ENCODE measurements around the gene CLN5. TPM values are rescaled to one million over a fixed set of nuclear protein-coding genes. Genes with fewer than 3 reads are reported as not detected.
A peak's percentile ranks its signal among the peaks of the same experiment; 100 is the strongest.

CLN5 gene
- total and polyA plus RNA-seq, 2 of the 13 experiments (the other 11 are each of a cell fraction or from before 2014, with no cell fraction given): 10.1 to 13.7 TPM

DNA sequence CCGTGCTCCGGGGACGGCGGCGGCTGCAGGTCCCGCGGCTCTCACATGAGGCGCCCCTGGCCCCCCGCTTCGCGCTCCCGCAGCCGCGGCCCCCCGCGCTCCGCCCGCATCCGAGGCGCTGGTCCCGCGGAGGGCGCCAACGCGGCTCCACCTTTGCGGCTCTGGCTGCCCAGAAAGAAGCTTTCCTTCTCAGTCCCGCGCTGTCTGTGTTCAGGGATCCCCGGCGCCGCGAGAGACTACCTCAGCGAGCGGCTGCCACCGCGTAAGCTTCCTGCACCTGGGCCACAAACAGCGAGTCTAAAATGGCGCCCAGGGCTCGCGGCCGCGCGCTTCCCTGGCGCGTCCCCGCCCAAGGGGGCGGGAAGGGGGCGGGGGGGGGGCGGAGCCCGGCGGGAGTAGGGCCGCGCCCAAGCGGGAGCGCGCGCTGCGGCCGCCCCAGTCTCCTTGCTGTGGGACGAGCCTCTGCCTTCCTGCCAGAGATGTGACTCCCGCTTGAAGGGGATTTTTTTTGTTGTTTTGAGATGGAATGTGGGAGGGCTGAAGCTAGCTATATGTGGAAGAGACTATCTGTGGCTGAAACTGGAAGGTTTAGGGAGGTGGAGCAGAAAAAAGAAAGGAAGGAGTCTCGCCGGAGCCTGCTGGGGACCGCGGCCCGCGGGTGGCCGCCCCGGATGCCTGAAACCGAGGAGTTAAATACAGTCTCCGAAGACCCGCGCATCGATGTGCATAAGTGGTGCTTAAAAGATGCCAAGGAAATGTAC, 35.2 kb downstream of the CLN5 start, which contains the start of gene FBXL3 (continued):
- TF ChIP-seq MYC (CRISPR knock-in tag; IDR thresholded peaks at IDR 0.05; ENCODE audit: borderline replicate concordance): 0 out of 2 replicates have a peak, but pooled peaks have one; percentile 13
- 0 out of 2 replicates have a peak, but pooled peaks have one; percentile 51 for TF ChIP-seq ZNF709 (CRISPR knock-in tag; IDR thresholded peaks at IDR 0.05)
- TF ChIP-seq, protein P1, sequence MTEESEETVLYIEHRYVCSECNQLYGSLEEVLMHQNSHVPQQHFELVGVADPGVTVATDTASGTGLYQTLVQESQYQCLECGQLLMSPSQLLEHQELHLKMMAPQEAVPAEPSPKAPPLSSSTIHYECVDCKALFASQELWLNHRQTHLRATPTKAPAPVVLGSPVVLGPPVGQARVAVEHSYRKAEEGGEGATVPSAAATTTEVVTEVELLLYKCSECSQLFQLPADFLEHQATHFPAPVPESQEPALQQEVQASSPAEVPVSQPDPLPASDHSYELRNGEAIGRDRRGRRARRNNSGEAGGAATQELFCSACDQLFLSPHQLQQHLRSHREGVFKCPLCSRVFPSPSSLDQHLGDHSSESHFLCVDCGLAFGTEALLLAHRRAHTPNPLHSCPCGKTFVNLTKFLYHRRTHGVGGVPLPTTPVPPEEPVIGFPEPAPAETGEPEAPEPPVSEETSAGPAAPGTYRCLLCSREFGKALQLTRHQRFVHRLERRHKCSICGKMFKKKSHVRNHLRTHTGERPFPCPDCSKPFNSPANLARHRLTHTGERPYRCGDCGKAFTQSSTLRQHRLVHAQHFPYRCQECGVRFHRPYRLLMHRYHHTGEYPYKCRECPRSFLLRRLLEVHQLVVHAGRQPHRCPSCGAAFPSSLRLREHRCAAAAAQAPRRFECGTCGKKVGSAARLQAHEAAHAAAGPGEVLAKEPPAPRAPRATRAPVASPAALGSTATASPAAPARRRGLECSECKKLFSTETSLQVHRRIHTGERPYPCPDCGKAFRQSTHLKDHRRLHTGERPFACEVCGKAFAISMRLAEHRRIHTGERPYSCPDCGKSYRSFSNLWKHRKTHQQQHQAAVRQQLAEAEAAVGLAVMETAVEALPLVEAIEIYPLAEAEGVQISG (CRISPR knock-in tag; IDR thresholded peaks at IDR 0.05): peak; percentile 50
- peak; percentile 83; the same call in 1 of the 2 replicates for TF ChIP-seq ZNF335 (CRISPR knock-in tag; IDR thresholded peaks at IDR 0.05)
- no peak for TF ChIP-seq ELF4 (CRISPR knock-in tag; IDR thresholded peaks at IDR 0.05; ENCODE audit: borderline replicate concordance)
- TF ChIP-seq POLR2A (IDR thresholded peaks at IDR 0.05; ENCODE audit: insufficient read depth in 1 of 2, low read depth in 2 of 2, low read length in 2 of 2): peak; percentile 57 to 92
- TF ChIP-seq, protein P2, sequence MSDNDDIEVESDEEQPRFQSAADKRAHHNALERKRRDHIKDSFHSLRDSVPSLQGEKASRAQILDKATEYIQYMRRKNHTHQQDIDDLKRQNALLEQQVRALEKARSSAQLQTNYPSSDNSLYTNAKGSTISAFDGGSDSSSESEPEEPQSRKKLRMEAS (IDR thresholded peaks at IDR 0.05): no peak; the same call in 1 of the 2 replicates
- TF ChIP-seq CBX1 (IDR thresholded peaks at IDR 0.05; ENCODE audit: low read depth): no peak
- TF ChIP-seq, protein P3, sequence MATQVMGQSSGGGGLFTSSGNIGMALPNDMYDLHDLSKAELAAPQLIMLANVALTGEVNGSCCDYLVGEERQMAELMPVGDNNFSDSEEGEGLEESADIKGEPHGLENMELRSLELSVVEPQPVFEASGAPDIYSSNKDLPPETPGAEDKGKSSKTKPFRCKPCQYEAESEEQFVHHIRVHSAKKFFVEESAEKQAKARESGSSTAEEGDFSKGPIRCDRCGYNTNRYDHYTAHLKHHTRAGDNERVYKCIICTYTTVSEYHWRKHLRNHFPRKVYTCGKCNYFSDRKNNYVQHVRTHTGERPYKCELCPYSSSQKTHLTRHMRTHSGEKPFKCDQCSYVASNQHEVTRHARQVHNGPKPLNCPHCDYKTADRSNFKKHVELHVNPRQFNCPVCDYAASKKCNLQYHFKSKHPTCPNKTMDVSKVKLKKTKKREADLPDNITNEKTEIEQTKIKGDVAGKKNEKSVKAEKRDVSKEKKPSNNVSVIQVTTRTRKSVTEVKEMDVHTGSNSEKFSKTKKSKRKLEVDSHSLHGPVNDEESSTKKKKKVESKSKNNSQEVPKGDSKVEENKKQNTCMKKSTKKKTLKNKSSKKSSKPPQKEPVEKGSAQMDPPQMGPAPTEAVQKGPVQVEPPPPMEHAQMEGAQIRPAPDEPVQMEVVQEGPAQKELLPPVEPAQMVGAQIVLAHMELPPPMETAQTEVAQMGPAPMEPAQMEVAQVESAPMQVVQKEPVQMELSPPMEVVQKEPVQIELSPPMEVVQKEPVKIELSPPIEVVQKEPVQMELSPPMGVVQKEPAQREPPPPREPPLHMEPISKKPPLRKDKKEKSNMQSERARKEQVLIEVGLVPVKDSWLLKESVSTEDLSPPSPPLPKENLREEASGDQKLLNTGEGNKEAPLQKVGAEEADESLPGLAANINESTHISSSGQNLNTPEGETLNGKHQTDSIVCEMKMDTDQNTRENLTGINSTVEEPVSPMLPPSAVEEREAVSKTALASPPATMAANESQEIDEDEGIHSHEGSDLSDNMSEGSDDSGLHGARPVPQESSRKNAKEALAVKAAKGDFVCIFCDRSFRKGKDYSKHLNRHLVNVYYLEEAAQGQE (IDR thresholded peaks at IDR 0.05; ENCODE audit: borderline replicate concordance in 1 of 2, low read depth in 1 of 2, low read length in 2 of 2): 0 out of 4 replicates have a peak, but pooled peaks of 1 of the 2 experiments have one; percentile 34
- TF ChIP-seq ZNF557 (CRISPR knock-in tag; IDR thresholded peaks at IDR 0.05): no peak
- TF ChIP-seq HDAC1 (CRISPR knock-in tag; IDR thresholded peaks at IDR 0.05): peak; percentile 48; the same call in 1 of the 2 replicates
- no peak for TF ChIP-seq ZNF768 (CRISPR knock-in tag; IDR thresholded peaks at IDR 0.05)
- TF ChIP-seq, protein P4, sequence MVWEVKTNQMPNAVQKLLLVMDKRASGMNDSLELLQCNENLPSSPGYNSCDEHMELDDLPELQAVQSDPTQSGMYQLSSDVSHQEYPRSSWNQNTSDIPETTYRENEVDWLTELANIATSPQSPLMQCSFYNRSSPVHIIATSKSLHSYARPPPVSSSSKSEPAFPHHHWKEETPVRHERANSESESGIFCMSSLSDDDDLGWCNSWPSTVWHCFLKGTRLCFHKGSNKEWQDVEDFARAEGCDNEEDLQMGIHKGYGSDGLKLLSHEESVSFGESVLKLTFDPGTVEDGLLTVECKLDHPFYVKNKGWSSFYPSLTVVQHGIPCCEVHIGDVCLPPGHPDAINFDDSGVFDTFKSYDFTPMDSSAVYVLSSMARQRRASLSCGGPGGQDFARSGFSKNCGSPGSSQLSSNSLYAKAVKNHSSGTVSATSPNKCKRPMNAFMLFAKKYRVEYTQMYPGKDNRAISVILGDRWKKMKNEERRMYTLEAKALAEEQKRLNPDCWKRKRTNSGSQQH (CRISPR knock-in tag; IDR thresholded peaks at IDR 0.05; ENCODE audit: low read depth): 0 out of 2 replicates have a peak, but pooled peaks have one; percentile 27
- peak; percentile 66; the same call in 1 of the 2 replicates for TF ChIP-seq ZNF547 (CRISPR knock-in tag; IDR thresholded peaks at IDR 0.05)
- TF ChIP-seq GATA4 (IDR thresholded peaks at IDR 0.05; ENCODE audit: borderline replicate concordance, low read depth): 0 out of 2 replicates have a peak, but pooled peaks have one; percentile 49
- TF ChIP-seq ASH2L (IDR thresholded peaks at IDR 0.05; ENCODE audit: insufficient read length, low read depth, low read length): peak; percentile 78

Data from HepG2 (cell line).